Measurements from ENCODE around the gene RPL10.
A peak's percentile ranks its signal among the peaks of the same experiment; 100 is the strongest.
"Not testable (repeated sequence)": the region's sequence is repeated elsewhere in the genome, so short reads cannot be mapped to it uniquely, and the experiment has no call there.

RPL10 gene

DNA sequence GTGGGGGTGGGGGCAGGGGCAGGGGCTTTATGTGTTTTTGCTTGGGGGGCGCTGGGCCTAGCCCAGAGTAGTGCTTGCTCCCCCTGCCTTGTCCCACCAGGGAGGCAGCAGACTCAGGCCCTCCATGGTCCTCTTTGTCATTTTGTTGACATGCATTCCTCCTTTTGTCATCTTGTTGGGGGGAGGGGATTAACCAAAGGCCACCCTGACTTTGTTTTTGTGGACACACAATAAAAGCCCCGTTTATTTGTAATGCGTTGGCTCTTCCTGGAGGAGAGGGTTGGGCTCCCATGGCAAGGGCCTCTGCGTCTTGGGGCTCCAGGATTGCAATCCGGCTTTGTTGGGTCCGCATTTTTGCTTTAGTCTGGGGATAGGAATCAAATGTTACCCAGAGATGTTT is 16.9 kb upstream of the RPL10 start:
- peak overlapping the region; percentile 52 for H3K9ac ChIP-seq (ENCODE audit: low read length)
- no peaks in the 10 kb centered on the region for H3K36me3 ChIP-seq (ENCODE audit: control insufficient read depth, low read depth, low read length)
- no peaks in the 10 kb centered on the region for H3K9me3 ChIP-seq (ENCODE audit: control insufficient read depth, low read depth, low read length)
- no peaks in the 10 kb centered on the region for H3K27me3 ChIP-seq (ENCODE audit: control insufficient read depth, insufficient read depth, low read length)
- H3K27ac ChIP-seq (ENCODE audit: low read length) = peak overlapping the region; percentile 75
- H3K4me1 ChIP-seq (ENCODE audit: control insufficient read depth, low read depth, low read length) = peaks cover 8% of the 10 kb centered on the region
- peak overlapping the region; percentile 47 for H3K4me3 ChIP-seq (ENCODE audit: low read length)

DNA sequence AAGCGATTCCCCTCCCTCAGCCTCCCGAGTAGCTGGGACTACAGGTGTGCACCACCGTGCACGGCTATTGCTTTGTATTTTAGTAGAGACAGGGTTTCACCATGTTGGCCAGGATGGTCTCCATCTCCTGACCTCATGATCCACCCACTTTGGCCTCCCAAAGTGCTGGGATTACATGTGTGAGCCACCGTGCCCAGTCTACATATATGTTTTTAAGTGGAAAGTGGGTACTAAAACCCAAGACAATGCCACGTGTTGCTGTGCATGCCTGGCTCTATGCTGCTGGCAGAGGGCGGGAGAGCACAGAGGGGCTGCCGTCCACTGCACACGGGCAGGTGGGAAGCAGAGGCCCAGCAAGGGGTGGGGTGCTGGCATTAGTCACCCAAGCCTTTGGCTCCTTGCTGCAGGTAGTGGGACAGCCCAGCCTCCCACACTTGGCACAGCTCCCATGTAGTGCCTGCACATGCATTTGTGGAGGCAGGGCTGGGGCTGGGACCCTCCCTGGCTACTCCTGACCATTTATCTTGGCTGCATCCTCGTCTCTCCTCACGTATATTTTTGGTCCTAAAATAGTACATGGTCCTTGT is 15.6 kb upstream of the RPL10 start:
- Histone ChIP-seq H3K27ac (ENCODE audit: low read length) (no peak overlapping the region), H3K9me3 (ENCODE audit: control insufficient read depth, low read depth, low read length) (no peaks in the 10 kb centered on the region), H3K4me3 (ENCODE audit: low read length) (no peak overlapping the region), H3K4me1 (ENCODE audit: control insufficient read depth, low read depth, low read length) (peaks cover 8% of the 10 kb centered on the region), H3K9ac (ENCODE audit: low read length) (no peak overlapping the region), H3K36me3 (ENCODE audit: control insufficient read depth, low read depth, low read length) (no peaks in the 10 kb centered on the region), H3K27me3 (ENCODE audit: control insufficient read depth, insufficient read depth, low read length) (no peaks in the 10 kb centered on the region)

DNA sequence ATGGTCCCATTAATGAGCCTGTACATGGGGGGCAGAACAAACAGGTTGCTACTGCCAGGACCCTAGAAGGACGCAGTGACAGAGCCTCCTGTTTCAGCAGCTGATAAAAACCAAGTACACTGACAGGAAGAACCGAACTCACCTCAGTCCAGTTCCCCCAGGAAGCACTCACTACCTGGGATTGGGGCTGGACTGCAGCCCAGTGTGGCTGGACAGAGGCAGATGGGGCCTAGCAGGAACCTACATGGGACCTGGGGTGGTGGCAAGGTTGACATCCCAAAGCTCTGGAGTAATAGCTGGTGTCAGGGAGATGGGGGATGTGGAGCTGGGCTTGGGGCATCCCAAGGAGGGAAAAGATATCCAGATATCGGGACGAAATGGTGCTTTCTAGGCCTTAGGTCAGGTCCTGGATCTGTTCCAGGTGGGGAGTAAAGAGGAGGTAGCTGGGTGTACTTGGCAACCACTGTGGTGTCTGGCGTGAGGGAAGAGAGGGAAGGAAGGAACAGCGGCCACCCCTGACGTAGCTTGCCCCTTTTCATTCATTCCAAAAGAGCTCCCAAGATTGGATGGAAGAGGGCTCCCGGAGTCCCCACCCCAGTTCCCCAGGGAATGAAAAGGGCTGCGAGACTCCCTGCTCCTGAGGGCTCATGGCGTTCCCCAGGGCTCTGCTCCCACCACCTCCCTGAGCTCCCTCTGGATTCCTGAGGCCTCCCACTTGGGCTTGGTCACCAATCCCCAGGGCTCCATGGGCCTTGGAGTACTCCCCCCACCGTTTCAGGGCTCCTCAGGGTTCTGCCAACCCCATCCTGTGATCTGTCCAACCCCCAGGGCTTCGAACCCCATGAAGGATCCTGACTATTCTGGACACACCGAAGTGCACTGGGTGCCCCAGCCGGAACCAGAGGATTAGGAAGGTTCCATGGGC is 14.6 kb upstream of the RPL10 start:
- Histone ChIP-seq H3K36me3 (ENCODE audit: control insufficient read depth, low read depth, low read length) (no peaks in the 10 kb centered on the region), H3K27ac (ENCODE audit: low read length) (no peak overlapping the region), H3K9ac (ENCODE audit: low read length) (no peak overlapping the region), H3K27me3 (ENCODE audit: control insufficient read depth, insufficient read depth, low read length) (no peaks in the 10 kb centered on the region), H3K4me3 (ENCODE audit: low read length) (no peak overlapping the region), H3K4me1 (ENCODE audit: control insufficient read depth, low read depth, low read length) (peaks cover 8% of the 10 kb centered on the region), H3K9me3 (ENCODE audit: control insufficient read depth, low read depth, low read length) (no peaks in the 10 kb centered on the region)

DNA sequence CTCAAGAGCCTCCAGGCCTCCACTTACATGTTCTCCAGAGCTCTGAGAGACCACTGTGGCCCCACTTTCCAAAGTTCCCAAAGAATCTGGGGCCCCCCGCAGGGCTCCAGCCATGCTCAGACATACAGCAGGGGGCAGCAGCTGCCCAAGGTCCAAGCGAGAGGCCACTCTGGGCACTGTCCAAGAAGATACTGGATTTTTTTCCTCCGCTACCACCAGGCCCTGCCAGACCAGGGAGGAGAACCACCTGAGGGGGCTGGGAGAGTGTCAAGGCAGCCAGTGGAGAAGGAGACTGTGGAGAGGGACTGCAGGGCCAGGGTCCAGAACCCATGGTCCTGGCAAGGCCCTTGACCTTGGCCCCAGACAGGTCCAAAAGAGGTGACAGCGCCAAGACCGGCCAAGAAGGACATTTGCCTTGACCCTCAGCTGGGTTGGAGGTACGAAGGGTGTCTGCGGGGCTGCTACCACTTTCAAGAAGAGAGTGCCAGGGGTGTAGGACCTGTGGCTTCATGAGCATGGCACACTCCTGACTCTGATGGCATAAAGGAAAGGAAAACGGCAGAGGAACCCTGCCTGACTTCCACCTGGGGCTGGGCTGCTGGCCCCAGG is 13.8 kb upstream of the RPL10 start:
- Histone ChIP-seq H3K36me3 (ENCODE audit: control insufficient read depth, low read depth, low read length) (no peaks in the 10 kb centered on the region), H3K4me3 (ENCODE audit: low read length) (no peak overlapping the region), H3K9me3 (ENCODE audit: control insufficient read depth, low read depth, low read length) (no peaks in the 10 kb centered on the region), H3K4me1 (ENCODE audit: control insufficient read depth, low read depth, low read length) (peaks cover 8% of the 10 kb centered on the region), H3K27me3 (ENCODE audit: control insufficient read depth, insufficient read depth, low read length) (no peaks in the 10 kb centered on the region), H3K9ac (ENCODE audit: low read length) (no peak overlapping the region), H3K27ac (ENCODE audit: low read length) (no peak overlapping the region)

DNA sequence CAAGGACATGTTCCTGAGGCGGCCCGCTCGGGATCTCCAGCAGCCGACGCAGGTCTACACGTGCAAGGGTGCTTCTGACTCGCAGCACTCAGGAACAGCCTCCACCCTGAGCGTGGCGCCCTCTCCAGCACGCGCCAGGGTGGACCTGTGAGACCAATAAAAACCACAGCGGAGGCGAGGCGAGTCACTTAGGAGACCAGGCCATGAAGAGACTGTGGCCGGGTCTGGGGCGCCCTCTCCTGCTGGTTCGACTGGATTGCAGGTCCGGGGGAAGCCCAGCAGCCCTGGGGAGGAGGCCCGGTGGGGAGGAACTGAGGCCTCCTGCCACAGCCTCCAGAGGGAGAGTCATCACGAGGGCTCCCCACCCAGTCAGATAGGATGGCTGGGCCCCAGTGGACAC is 10.1 kb upstream of the RPL10 start:
- H3K9ac ChIP-seq (ENCODE audit: low read length); H3K27ac ChIP-seq (ENCODE audit: low read length); H3K4me3 ChIP-seq (ENCODE audit: low read length); H3K27me3 ChIP-seq (ENCODE audit: control insufficient read depth, insufficient read depth, low read length); H3K36me3 ChIP-seq (ENCODE audit: control insufficient read depth, low read depth, low read length); H3K4me1 ChIP-seq (ENCODE audit: control insufficient read depth, low read depth, low read length); H3K9me3 ChIP-seq (ENCODE audit: control insufficient read depth, low read depth, low read length): not testable (repeated sequence)

DNA sequence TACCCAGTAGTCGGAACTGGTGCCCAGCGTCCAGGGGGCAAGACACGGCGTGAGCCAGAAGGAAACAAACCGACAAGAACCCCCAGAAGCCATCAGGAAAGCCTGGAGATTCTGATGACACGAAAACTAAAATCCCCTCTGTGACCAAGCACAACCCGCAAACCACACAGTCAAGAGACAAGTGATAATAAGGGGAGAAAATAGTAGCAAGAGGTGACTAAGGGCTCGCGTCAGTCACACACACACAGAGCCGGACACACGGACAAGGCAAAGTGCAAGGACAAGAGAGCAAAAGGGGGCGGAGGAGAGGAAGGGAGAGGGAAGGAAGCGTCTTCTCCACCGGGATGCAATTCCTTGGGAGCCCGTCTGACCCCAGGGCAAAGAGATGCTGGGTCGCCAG is 9.5 kb upstream of the RPL10 start:
- not testable (repeated sequence) for H3K27me3 ChIP-seq (ENCODE audit: control insufficient read depth, insufficient read depth, low read length); H3K36me3 ChIP-seq (ENCODE audit: control insufficient read depth, low read depth, low read length); H3K4me1 ChIP-seq (ENCODE audit: control insufficient read depth, low read depth, low read length); H3K4me3 ChIP-seq (ENCODE audit: low read length); H3K9me3 ChIP-seq (ENCODE audit: control insufficient read depth, low read depth, low read length); H3K27ac ChIP-seq (ENCODE audit: low read length); H3K9ac ChIP-seq (ENCODE audit: low read length)

DNA sequence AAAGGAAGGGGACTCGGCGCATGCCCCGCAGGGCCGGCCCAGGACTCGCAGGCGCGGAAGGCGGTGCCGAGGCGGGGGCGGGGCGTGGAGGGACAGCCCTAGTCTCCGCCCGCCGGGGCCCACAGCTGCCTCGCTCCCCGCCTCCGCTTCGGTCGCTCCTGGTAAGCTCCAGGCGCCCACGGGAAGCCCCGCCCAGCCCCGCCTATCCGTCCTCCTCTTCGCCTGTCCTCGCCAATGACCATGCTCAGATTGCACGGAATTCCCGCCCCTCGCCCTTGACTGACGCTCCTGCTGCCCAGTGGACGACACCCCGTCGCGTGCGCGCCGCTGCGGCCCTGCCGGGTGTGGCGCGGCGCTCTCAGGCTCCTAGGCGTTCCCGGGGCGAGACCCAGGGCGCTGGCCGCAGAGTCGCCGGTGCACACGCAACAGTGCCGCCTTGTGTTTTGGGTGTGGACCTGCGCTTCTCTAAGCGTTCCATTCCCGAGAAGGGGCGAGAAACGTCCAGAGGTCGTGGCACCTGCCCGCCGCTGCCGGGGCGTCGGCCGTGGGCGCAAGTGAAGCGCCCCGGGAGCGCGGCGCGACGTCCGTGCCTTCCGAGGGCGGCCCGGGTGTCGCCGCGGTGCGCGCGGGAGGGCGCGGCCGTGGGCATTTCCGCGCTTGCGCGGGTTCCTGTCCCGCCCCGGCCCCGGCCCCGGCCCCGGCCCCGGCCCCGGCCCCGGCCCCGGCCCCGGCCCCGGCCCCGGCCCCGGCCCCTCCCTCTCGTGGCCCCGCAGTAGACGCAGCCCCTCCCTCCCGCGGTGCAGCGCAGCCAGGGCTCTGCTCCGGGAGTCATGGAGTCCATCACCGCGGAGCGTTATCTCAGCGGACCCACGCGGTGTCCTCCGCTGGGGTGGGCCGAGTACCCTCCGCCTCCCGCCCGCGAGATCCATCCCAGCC is 8.1 kb upstream of the RPL10 start:
- H3K36me3 ChIP-seq (ENCODE audit: control insufficient read depth, low read depth, low read length); H3K4me1 ChIP-seq (ENCODE audit: control insufficient read depth, low read depth, low read length); H3K9me3 ChIP-seq (ENCODE audit: control insufficient read depth, low read depth, low read length); H3K27me3 ChIP-seq (ENCODE audit: control insufficient read depth, insufficient read depth, low read length); H3K9ac ChIP-seq (ENCODE audit: low read length); H3K4me3 ChIP-seq (ENCODE audit: low read length); H3K27ac ChIP-seq (ENCODE audit: low read length): not testable (repeated sequence)

DNA sequence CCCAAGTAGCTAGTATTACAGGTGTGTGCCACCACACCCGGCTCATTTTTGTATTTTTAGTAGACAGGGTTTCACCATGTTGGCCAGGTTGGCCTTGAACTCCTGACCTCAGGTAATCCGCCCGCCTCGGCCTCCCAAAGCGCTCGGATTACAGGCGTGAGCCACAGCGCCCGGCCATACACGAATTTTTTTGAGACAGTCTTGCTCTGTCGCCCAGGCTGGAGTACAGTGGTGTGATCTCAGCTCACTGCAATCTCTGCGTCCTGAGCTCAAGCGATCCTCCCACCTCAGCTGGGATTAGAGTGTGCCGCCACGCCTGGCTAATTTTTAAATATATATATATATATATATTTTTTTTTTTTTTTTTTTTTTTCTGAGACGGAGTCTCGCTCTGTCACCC is 1.8 kb upstream of the RPL10 start:
- not testable (repeated sequence) for H3K9ac ChIP-seq (ENCODE audit: low read length); H3K4me1 ChIP-seq (ENCODE audit: control insufficient read depth, low read depth, low read length); H3K27ac ChIP-seq (ENCODE audit: low read length); H3K9me3 ChIP-seq (ENCODE audit: control insufficient read depth, low read depth, low read length); H3K27me3 ChIP-seq (ENCODE audit: control insufficient read depth, insufficient read depth, low read length); H3K4me3 ChIP-seq (ENCODE audit: low read length)
- H3K36me3 ChIP-seq (ENCODE audit: control insufficient read depth, low read depth, low read length) = peaks cover 22% of the 10 kb centered on the region

DNA sequence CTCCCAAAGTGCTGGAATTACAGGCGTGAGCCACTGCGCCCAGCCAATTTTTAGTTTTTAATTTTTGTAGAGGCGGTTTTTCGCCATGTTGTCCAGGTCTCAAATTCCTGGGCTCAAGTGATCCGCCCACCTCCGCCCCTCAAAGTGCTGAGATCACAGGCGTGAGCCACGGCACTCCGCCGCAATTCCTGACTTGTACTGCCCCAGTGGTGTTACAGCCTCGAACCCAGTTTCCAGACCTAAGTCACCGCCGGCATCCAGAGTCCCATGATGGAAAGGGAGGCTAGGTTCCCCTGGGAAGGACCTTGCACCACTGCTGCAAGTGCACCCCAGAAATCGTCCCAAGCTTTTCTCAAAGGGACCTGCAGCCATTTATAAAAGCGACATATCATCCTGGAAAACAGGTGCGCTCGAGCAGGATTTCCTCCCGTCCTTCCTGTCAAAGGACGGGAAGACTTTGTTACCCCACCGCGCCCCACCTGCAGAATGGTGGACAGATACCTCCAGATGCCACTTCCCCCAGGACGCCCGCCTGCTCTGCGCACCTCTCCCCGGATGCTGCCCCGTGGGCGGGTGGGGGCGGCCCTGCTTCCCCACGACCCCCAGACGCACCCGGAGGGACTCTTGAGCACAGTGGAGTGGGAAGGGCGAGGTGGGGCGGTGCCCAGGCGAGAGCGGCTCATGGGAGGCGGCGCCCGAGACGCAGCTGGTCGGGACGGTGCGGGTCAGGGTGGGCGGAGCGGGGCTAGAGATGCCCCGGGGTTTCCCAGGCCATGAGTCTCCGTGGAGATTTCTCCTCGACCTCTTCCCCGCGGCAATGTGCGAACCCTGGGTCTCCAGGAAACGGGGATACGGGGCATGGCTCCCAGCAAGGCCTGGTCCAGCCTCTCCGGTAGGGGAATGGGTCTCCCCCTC is 947 bp upstream of the RPL10 start:
- H3K9me3 ChIP-seq (ENCODE audit: control insufficient read depth, low read depth, low read length) = peaks cover 4% of the 10 kb centered on the region
- peaks cover 22% of the 10 kb centered on the region for H3K36me3 ChIP-seq (ENCODE audit: control insufficient read depth, low read depth, low read length)
- peak overlapping the region; percentile 94 for H3K27ac ChIP-seq (ENCODE audit: low read length)
- H3K27me3 ChIP-seq (ENCODE audit: control insufficient read depth, insufficient read depth, low read length) = no peaks in the 10 kb centered on the region
- H3K4me3 ChIP-seq (ENCODE audit: low read length) = peak overlapping the region; percentile 87
- H3K4me1 ChIP-seq (ENCODE audit: control insufficient read depth, low read depth, low read length) = no peaks in the 10 kb centered on the region
- peak overlapping the region; percentile 99 for H3K9ac ChIP-seq (ENCODE audit: low read length)

DNA sequence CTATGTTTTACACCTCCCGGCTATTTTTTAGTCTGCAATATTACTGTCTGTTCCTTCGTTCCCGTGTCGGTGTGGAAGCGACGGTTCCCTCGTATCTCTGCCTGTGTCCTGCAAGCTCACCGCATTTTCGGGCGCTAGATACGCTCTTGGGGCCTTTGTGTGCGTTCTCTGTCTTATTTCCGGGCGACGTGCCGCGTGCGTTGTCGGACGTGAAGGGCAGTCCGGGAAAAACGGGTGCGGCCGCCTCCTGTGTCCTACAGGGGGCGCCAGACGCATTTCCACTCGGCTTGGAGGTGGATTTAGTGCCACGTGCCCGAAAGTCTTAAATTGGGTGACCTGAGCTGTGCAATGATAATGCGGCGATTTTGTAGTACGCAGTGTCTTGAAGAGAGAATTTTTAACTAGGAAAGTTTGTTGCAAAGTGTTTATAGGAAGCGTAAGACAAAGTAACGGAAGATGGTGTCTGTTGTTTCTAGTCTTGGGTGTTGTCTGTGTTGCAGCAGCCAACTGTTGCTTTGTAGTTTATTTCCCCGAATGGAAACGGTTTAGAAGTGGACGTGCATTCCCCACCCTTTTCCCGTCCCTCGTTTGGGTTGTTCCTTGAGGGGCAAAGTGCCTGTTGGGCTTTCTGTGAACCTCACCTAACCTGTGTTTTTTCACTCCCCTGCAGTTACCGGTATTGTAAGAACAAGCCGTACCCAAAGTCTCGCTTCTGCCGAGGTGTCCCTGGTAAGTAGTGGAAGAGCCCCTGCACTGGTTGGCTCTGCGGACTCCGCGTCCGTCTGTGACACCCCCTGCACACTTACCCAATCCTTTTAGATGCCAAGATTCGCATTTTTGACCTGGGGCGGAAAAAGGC is 720 bp downstream of the RPL10 start:
- H3K27me3 ChIP-seq (ENCODE audit: control insufficient read depth, insufficient read depth, low read length) = no peaks in the 10 kb centered on the region
- peak overlapping the region; percentile 87 for H3K4me3 ChIP-seq (ENCODE audit: low read length)
- peak overlapping the region; percentile 99 for H3K9ac ChIP-seq (ENCODE audit: low read length)
- peaks cover 4% of the 10 kb centered on the region for H3K9me3 ChIP-seq (ENCODE audit: control insufficient read depth, low read depth, low read length)
- H3K4me1 ChIP-seq (ENCODE audit: control insufficient read depth, low read depth, low read length) = no peaks in the 10 kb centered on the region
- peaks cover 22% of the 10 kb centered on the region for H3K36me3 ChIP-seq (ENCODE audit: control insufficient read depth, low read depth, low read length)
- H3K27ac ChIP-seq (ENCODE audit: low read length) = peak overlapping the region; percentile 81

Measured in iPS-18a (cell line).